ENCODE results near the gene GLTP. TPM values are rescaled to one million over a fixed set of nuclear protein-coding genes. Genes with fewer than 3 reads are reported as not detected.
"Not testable (repeated sequence)": the region's sequence is repeated elsewhere in the genome, so short reads cannot be mapped to it uniquely, and the experiment has no call there.

The GLTP gene
- total RNA-seq = 10 to 100 TPM; 19.9 to 20.9 TPM

GRCh38 chr12:109880043-109880931, at the start of gene GLTP:
TSS of gene GLTP (minus strand) at chr12:109880541. CDS start at chr12:109880374, 167 bp downstream.
- CTCF ChIA-PET = interaction anchor here (1.1 to 3.0 kb wide), 10 partner anchors 13 to 75 kb away, joined by 3 to 21 read pairs (median 6); no protein-coding TSS in a partner anchor
- H3K36me3 Mint-ChIP-seq (ENCODE audit: low read depth) = no peaks in the 10 kb centered on the region
- H3K4me3 Mint-ChIP-seq = peak within 1 kb of the TSS; percentile 86
- H3K9me3 Mint-ChIP-seq (ENCODE audit: insufficient read depth) = no peaks in the 10 kb centered on the region
- ATAC-seq (peak; percentile 98), DNase-seq (peak; percentile 88)
- H3K4me1 Mint-ChIP-seq (ENCODE audit: low read depth) = peaks cover 40% of the 10 kb centered on the region
- H3K27ac Mint-ChIP-seq = peak within 1 kb of the TSS; percentile 91
- H3K27me3 Mint-ChIP-seq (ENCODE audit: low read depth) = peaks cover 20% of the 10 kb centered on the region
- POLR2A ChIA-PET = no interaction called here

DNA sequence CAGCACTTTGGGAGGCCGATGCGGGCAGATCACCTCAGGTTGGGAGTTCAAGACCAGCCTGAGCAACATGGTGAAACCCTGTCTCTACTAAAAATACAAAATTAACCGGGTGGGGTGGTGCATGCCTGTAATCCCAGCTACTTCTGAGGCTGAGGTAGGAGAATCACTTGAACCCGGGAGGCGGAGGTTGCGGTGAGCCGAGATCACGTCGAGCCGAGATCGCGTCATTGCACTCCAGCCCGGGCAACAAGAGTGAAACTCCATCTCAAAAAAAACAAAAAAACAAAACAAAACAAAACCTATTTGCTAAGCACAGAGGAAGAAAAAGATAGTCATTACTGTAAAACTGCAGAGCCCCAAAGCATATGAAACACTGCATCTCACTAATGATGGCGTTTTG, 49.0 kb upstream of the GLTP start:
- DNase-seq; H3K27ac Mint-ChIP-seq; POLR2A ChIA-PET; H3K4me3 Mint-ChIP-seq; H3K9me3 Mint-ChIP-seq (ENCODE audit: insufficient read depth); H3K4me1 Mint-ChIP-seq (ENCODE audit: low read depth); ATAC-seq; H3K27me3 Mint-ChIP-seq (ENCODE audit: low read depth): not testable (repeated sequence)
- peaks cover 31% of the 10 kb centered on the region for H3K36me3 Mint-ChIP-seq (ENCODE audit: low read depth)
- CTCF ChIA-PET = interaction anchor here (1.4 to 2.3 kb wide), 2 partner anchors 18 to 76 kb away, joined by 6 to 13 read pairs; no protein-coding TSS in a partner anchor

- POLR2A ChIA-PET = interaction anchor here (1.0 kb wide), 1 partner anchor 8 kb away, joined by 3 read pairs; no protein-coding TSS in a partner anchor
Measured at GRCh38 chr12:109928058-109928656, 47.8 kb upstream of the GLTP start.

DNA sequence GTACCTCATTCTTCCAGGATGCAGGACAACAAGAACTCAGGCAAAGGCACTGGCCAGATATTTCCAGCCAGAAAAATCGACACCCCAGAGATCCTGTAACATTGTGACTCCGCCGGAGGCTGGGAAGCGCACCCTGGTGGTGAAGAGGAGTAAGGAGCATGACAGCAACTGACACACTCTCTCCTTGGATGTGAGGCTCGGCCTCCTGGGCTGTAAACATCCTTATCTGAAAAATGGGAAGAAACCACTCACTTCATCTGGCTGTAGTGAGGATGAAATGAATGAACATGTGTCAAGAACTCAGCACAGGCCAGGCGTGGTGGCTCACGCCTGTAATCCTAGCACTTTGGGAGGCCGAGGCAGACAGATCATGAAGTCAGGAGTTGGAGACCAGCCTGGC, 47.3 kb upstream of the GLTP start:
- Mint-ChIP-seq H3K36me3 (ENCODE audit: low read depth) (peaks cover 19% of the 10 kb centered on the region), H3K4me3 (no peak overlapping the region), H3K27me3 (ENCODE audit: low read depth) (no peaks in the 10 kb centered on the region), H3K27ac (peak overlapping the region; percentile 71), H3K4me1 (ENCODE audit: low read depth) (no peaks in the 10 kb centered on the region), H3K9me3 (ENCODE audit: insufficient read depth) (no peaks in the 10 kb centered on the region)
- POLR2A ChIA-PET = no interaction called here
- CTCF ChIA-PET = interaction anchor here (0.7 to 2.3 kb wide), 6 partner anchors 8 to 75 kb away, joined by 3 to 13 read pairs (median 4); no protein-coding TSS in a partner anchor
- DNase-seq (peak; percentile 56), ATAC-seq (peak; percentile 72)

More at GRCh38 chr12:109928058-109928656, 47.8 kb upstream of the GLTP start:
- Mint-ChIP-seq H3K4me1 (ENCODE audit: low read depth) (no peaks in the 10 kb centered on the region), H3K27me3 (ENCODE audit: low read depth) (no peaks in the 10 kb centered on the region), H3K36me3 (ENCODE audit: low read depth) (peaks cover 24% of the 10 kb centered on the region), H3K27ac (no peak overlapping the region), H3K4me3 (no peak overlapping the region), H3K9me3 (ENCODE audit: insufficient read depth) (no peaks in the 10 kb centered on the region)
- CTCF ChIA-PET = interaction anchor here (0.7 to 2.3 kb wide), 9 partner anchors 8 to 76 kb away, joined by 3 to 13 read pairs (median 4); no protein-coding TSS in a partner anchor
- no peak for ATAC-seq
- DNase-seq = no peak

- Mint-ChIP-seq H3K9me3 (ENCODE audit: insufficient read depth) (no peaks in the 10 kb centered on the region), H3K4me3 (no peak overlapping the region), H3K4me1 (ENCODE audit: low read depth) (no peaks in the 10 kb centered on the region), H3K27ac (no peak overlapping the region), H3K27me3 (ENCODE audit: low read depth) (no peaks in the 10 kb centered on the region), H3K36me3 (ENCODE audit: low read depth) (peaks cover 9% of the 10 kb centered on the region)
- ATAC-seq = no peak
- ChIA-PET CTCF (interaction anchor here (0.9 to 1.6 kb wide), 3 partner anchors 72 to 82 kb away, joined by 3 to 4 read pairs (median 3); no protein-coding TSS in a partner anchor), POLR2A (no interaction called here)
- DNase-seq = no peak
Measured at GRCh38 chr12:109926488-109927210, 46.3 kb upstream of the GLTP start.

- H3K4me1 Mint-ChIP-seq (ENCODE audit: low read depth) = no peaks in the 10 kb centered on the region
- POLR2A ChIA-PET = no interaction called here
- peaks cover 6% of the 10 kb centered on the region for H3K36me3 Mint-ChIP-seq (ENCODE audit: low read depth)
- no peak for ATAC-seq
- H3K27me3 Mint-ChIP-seq (ENCODE audit: low read depth) = no peaks in the 10 kb centered on the region
- H3K4me3 Mint-ChIP-seq = no peak overlapping the region
- CTCF ChIA-PET = interaction anchor here (1.1 to 1.8 kb wide), 2 partner anchors 73 to 81 kb away, joined by 3 to 7 read pairs; no protein-coding TSS in a partner anchor
- no peak overlapping the region for H3K27ac Mint-ChIP-seq
- DNase-seq = no peak
- no peaks in the 10 kb centered on the region for H3K9me3 Mint-ChIP-seq (ENCODE audit: insufficient read depth)
Measured at GRCh38 chr12:109926016-109926415, 45.7 kb upstream of the GLTP start.

DNA sequence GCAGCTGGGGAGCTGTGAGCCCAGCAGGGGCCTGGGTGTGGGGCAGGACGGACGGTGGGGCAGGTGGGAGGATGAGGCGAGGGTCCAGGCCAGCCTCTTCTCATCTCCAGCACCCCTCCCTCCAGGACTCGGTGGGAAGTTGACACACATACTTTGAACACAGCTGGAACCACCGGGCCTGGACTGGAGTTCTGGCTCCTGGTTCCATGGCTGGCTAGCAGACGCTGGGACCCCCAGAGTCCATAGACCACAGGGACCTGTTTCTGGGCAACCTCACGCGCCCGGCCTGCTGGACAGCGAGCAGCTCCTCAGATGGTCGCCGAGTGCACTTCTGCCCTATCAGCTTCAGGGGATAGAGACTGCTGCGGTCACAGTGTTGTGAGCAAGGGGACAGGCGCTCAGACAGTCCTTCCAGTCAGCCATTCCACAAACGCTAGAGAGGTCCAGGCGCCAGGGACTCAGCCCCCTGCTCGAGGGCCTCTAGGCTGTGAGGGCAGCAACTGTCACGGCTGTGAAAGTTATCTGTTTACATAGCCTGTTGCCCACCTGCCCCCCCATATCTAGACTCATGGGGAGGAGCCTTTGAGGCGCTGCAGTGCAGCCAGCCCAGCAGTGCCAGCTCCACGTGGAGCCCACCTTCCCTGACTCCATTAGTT, 45.0 kb upstream of the GLTP start:
- H3K4me1 Mint-ChIP-seq (ENCODE audit: low read depth) = no peaks in the 10 kb centered on the region
- ChIA-PET CTCF (interaction anchor here (1.8 kb wide), 1 partner anchor 72 kb away, joined by 7 read pairs; no protein-coding TSS in a partner anchor), POLR2A (no interaction called here)
- no peaks in the 10 kb centered on the region for H3K9me3 Mint-ChIP-seq (ENCODE audit: insufficient read depth)
- H3K4me3 Mint-ChIP-seq = no peak overlapping the region
- no peak overlapping the region for H3K27ac Mint-ChIP-seq
- DNase-seq = no peak
- ATAC-seq = no peak
- no peaks in the 10 kb centered on the region for H3K27me3 Mint-ChIP-seq (ENCODE audit: low read depth)
- peaks cover 13% of the 10 kb centered on the region for H3K36me3 Mint-ChIP-seq (ENCODE audit: low read depth)

GRCh38 chr12:109923481-109924245, 43.3 kb upstream of the GLTP start:
- Mint-ChIP-seq H3K4me3 (no peak overlapping the region), H3K4me1 (ENCODE audit: low read depth) (no peaks in the 10 kb centered on the region), H3K27me3 (ENCODE audit: low read depth) (no peaks in the 10 kb centered on the region), H3K27ac (no peak overlapping the region), H3K9me3 (ENCODE audit: insufficient read depth) (no peaks in the 10 kb centered on the region), H3K36me3 (ENCODE audit: low read depth) (peaks cover 23% of the 10 kb centered on the region)
- ATAC-seq = no peak
- ChIA-PET CTCF (no interaction called here), POLR2A (interaction anchor here (0.6 kb wide), 1 partner anchor 303 kb away, joined by 3 read pairs; no protein-coding TSS in a partner anchor)
- no peak for DNase-seq

- Mint-ChIP-seq H3K9me3 (ENCODE audit: insufficient read depth) (no peaks in the 10 kb centered on the region), H3K4me1 (ENCODE audit: low read depth) (no peaks in the 10 kb centered on the region), H3K27me3 (ENCODE audit: low read depth) (no peaks in the 10 kb centered on the region), H3K27ac (no peak overlapping the region), H3K4me3 (no peak overlapping the region), H3K36me3 (ENCODE audit: low read depth) (peaks cover 24% of the 10 kb centered on the region)
- no peak for DNase-seq
- CTCF ChIA-PET = no interaction called here
- POLR2A ChIA-PET = no interaction called here
- ATAC-seq = no peak
Measured at GRCh38 chr12:109923038-109923437, 42.7 kb upstream of the GLTP start.

DNA sequence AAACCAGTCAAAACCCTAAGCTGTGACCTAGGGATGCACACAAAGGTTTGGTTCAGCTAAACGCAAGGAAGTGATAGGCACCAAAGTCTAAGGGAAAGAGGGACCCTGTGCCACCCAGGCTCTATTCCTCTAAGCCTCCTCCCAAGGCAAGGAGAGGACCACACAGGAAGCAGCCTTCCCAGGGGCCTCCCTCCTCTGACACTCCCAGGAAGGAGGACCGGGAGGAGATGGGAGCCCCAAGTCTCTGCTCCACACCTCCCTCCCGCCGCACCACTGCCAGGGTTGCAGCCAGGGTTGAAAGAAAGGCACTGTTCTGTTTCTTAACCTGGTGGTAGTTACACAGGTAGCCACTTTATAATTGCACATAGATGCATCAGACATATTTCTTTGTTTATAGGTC, 41.6 kb upstream of the GLTP start:
- H3K27me3 Mint-ChIP-seq (ENCODE audit: low read depth) = no peaks in the 10 kb centered on the region
- no peaks in the 10 kb centered on the region for H3K4me1 Mint-ChIP-seq (ENCODE audit: low read depth)
- ChIA-PET POLR2A (no interaction called here), CTCF (interaction anchor here (0.6 kb wide), 1 partner anchor 72 kb away, joined by 4 read pairs; no protein-coding TSS in a partner anchor)
- H3K9me3 Mint-ChIP-seq (ENCODE audit: insufficient read depth) = no peaks in the 10 kb centered on the region
- ATAC-seq (no peak), DNase-seq (no peak)
- H3K36me3 Mint-ChIP-seq (ENCODE audit: low read depth) = peaks cover 29% of the 10 kb centered on the region
- H3K4me3 Mint-ChIP-seq = no peak overlapping the region
- H3K27ac Mint-ChIP-seq = no peak overlapping the region

All from activated CD8-positive, alpha-beta T cell treated with anti-CD3 and anti-CD28 coated beads, Interleukin-2, amount 10 ng/mL, durations not matched to agents 7 days and 5 days (primary cell).